Measurements from ENCODE around the gene VAMP8. TPM values are rescaled to one million over a fixed set of nuclear protein-coding genes. Genes with fewer than 3 reads are reported as not detected.

Gene VAMP8
- total and polyA plus RNA-seq, 2 of the 8 experiments (the other 6 are each of a cell fraction or from before 2014, with no cell fraction given), result 34.4 to 69.7 TPM

DNA sequence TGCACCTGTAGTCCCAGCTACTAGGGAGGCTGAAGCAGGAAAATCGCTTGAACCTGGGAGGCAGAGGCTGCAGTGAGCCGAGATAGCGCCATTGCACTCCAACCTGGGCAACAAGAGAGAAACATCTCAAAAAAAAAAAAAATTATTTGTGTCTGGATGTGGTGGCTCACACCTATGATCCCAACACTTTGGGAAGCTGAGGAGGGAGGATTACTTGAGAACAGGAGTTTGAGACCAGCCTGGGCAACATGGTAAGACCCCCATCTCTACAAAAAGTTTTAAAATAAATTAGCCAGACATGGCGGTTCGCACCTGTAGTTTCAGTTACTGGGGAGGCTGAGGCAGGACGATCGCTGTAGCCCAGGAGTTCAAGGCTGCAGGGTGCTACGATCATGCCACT lies 1.6 kb upstream of the VAMP8 start:
- peaks cover 2% of the 10 kb centered on the region in 2 experiments for H4K20me1 ChIP-seq (replicated peaks in 1 of 2; ENCODE audit: control insufficient read depth in 1 of 2, insufficient read depth in 2 of 2, low read length in 2 of 2)
- no peak overlapping the region for H3K18ac ChIP-seq (ENCODE audit: extremely low read depth, low read length)
- H3K4ac ChIP-seq (replicated peaks; ENCODE audit: insufficient read length, low read depth, low read length), result no peak overlapping the region
- no peak overlapping the region for H2BK5ac ChIP-seq (ENCODE audit: low read depth, low read length)
- H3K79me2 ChIP-seq (ENCODE audit: control insufficient read depth in 1 of 2, insufficient read depth in 2 of 2, low read length in 2 of 2), result no peaks in the 10 kb centered on the region
- H4K5ac ChIP-seq (ENCODE audit: insufficient read length, low read depth, low read length), result no peak overlapping the region
- peaks cover 2 to 14% (median 7%) of the 10 kb centered on the region in 4 experiments for H3K4me1 ChIP-seq (replicated peaks in 1 of 4; ENCODE audit: control insufficient read depth in 3 of 4, insufficient read depth in 4 of 4, low read length in 3 of 4)
- peaks cover 2% of the 10 kb centered on the region; the same call in 1 of the 2 replicates for H3K23me2 ChIP-seq (ENCODE audit: low read depth, low read length)
- H2BK12ac ChIP-seq (ENCODE audit: low read depth, low read length), result no peak overlapping the region
- no peak for FAIRE-seq
- no peak overlapping the region for H3K14ac ChIP-seq (ENCODE audit: insufficient read length)
- TF ChIP-seq BACH1 (IDR thresholded peaks at IDR 0.05; ENCODE audit: low read length) (no peak), SAP30 (IDR thresholded peaks at IDR 0.05; ENCODE audit: insufficient read depth, insufficient replicate concordance, low read length) (no peak), EZH2 (IDR thresholded peaks at IDR 0.05; ENCODE audit: low read depth, low read length, severe bottlenecking) (no peak), HDAC6 (IDR thresholded peaks at IDR 0.05; ENCODE audit: low read depth, low read length) (no peak), KDM1A (IDR thresholded peaks at IDR 0.05; ENCODE audit: borderline replicate concordance, low read length) (no peak), CBX5 (IDR thresholded peaks at IDR 0.05; ENCODE audit: low read depth, low read length) (no peak), YY1 (IDR thresholded peaks at IDR 0.05; ENCODE audit: low read depth, low read length) (no peak), SP4 (IDR thresholded peaks at IDR 0.05; ENCODE audit: low read length) (no peak), RAD21 (IDR thresholded peaks at IDR 0.05 in 1 of 2, conservative IDR thresholded peaks at IDR 0.05 in 1 of 2; ENCODE audit: low read depth in 2 of 2, low read length in 2 of 2) (no peak), TEAD4 (IDR thresholded peaks at IDR 0.05; ENCODE audit: low read depth, low read length) (no peak)
- TF ChIP-seq, protein P1, sequence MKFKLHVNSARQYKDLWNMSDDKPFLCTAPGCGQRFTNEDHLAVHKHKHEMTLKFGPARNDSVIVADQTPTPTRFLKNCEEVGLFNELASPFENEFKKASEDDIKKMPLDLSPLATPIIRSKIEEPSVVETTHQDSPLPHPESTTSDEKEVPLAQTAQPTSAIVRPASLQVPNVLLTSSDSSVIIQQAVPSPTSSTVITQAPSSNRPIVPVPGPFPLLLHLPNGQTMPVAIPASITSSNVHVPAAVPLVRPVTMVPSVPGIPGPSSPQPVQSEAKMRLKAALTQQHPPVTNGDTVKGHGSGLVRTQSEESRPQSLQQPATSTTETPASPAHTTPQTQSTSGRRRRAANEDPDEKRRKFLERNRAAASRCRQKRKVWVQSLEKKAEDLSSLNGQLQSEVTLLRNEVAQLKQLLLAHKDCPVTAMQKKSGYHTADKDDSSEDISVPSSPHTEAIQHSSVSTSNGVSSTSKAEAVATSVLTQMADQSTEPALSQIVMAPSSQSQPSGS (IDR thresholded peaks at IDR 0.05; ENCODE audit: low read length), result no peak
- H2AFZ ChIP-seq (ENCODE audit: low read length), result no peak overlapping the region
- H2BK120ac ChIP-seq (replicated peaks; ENCODE audit: low read depth, low read length), result no peak overlapping the region
- H2BK15ac ChIP-seq (ENCODE audit: low read length), result no peak overlapping the region
- H3K23ac ChIP-seq (ENCODE audit: insufficient read length), result no peak overlapping the region
- H3K9ac ChIP-seq (replicated peaks in 1 of 4; ENCODE audit: extremely low read depth in 1 of 4, low read depth in 3 of 4, low read length in 3 of 4), result no peak overlapping the region
- H3K4me2 ChIP-seq (ENCODE audit: insufficient read depth in 1 of 2, low read depth in 2 of 2, low read length in 2 of 2), result no peak overlapping the region
- H3K56ac ChIP-seq (replicated peaks; ENCODE audit: insufficient read length, low read depth, low read length), result no peak overlapping the region
- H4K91ac ChIP-seq (replicated peaks; ENCODE audit: insufficient read length, low read length), result no peak overlapping the region
- H3K36me3 ChIP-seq (ENCODE audit: control insufficient read depth in 2 of 4, insufficient read depth in 4 of 4, low read length in 3 of 4), result no peaks in the 10 kb centered on the region
- H3K27ac ChIP-seq (ENCODE audit: low read depth, low read length), result no peak overlapping the region
- H3K9me3 ChIP-seq (ENCODE audit: insufficient read depth in 2 of 2, low read depth in 1 of 2, low read length in 1 of 2), result no peaks in the 10 kb centered on the region
- ChIA-PET POLR2A (ENCODE audit: partially characterized antibody) (interaction anchor here (2.6 to 4.1 kb wide), 2 partner anchors 27 to 37 kb away, joined by 16 to 20 read pairs; partner anchors contain the start of genes MAT2A and TMEM150A), CTCF (ENCODE audit: partially characterized antibody) (interaction anchor here (0.6 to 1.3 kb wide), 5 partner anchors 10 to 185 kb away, joined by 3 to 5 read pairs (median 3); no protein-coding TSS in a partner anchor)
- no peak overlapping the region for H2BK20ac ChIP-seq (ENCODE audit: low read length)
- H2AK5ac ChIP-seq (ENCODE audit: low read depth, low read length), result no peak overlapping the region
- H3K79me1 ChIP-seq (ENCODE audit: low read depth, low read length), result no peaks in the 10 kb centered on the region; the same call in 1 of the 2 replicates
- H3K4me3 ChIP-seq (ENCODE audit: extremely low read depth in 1 of 4, insufficient read depth in 2 of 4, low read depth in 3 of 4, low read length in 4 of 4), result no peak overlapping the region
- no peak for DNase-seq (ENCODE audit: low read depth in 1 of 2, low spot score in 2 of 2)
- H4K8ac ChIP-seq (ENCODE audit: extremely low read depth, insufficient read depth, low read length), result no peak overlapping the region
- H3K27me3 ChIP-seq (replicated peaks in 1 of 4; ENCODE audit: control insufficient read depth in 3 of 4, extremely low read depth in 1 of 4, insufficient read depth in 3 of 4, low read length in 3 of 4), result peaks cover 8 to 20% (median 11%) of the 10 kb centered on the region in 4 experiments
- WGBS, 2 experiments (ENCODE audit: extremely low coverage in 1 of 2, insufficient coverage in 1 of 2, insufficient read length in 1 of 2, insufficient replicate concordance in 2 of 2, low coverage in 1 of 2, low lambda C conversion rate in 2 of 2, missing lambda C conversion rate in 1 of 2), result 90% methylated on average over 8 of the region's 8 CpGs; no CpG with 5 or more reads in 1 of the 2 experiments

All from H1 (cell line).